Kidney (tissue), 14 donors: ENCODE measurements around the gene PAXIP1. TPM values are rescaled to one million over a fixed set of nuclear protein-coding genes. Genes with fewer than 3 reads are reported as not detected.
A peak's percentile ranks its signal among the peaks of the same experiment; 100 is the strongest.

Source experiments
- DNase-seq, 5 donors: peaks; one replicate each; pipeline ENCODE4 v3.0.0-alpha.2; 2013 to 2020
- FAIRE-seq: peaks from 2 replicates; lab custom pipeline; 2012; peaks lifted over from hg19 to GRCh38; lab: Jason Lieb, UNC
- H3K27ac ChIP-seq, 2 donors: one replicate each; pipeline ENCODE4 v1.7.0; 2013; ENCODE audit warnings: low read depth in 2 of 2, low read length in 2 of 2, inconsistent platforms in 1 of 2
- H3K27me3 ChIP-seq: one replicate; pipeline ENCODE4 v1.7.1; 2013; ENCODE audit warnings: low read length, inconsistent platforms; ENCODE audit not compliant: control insufficient read depth, insufficient read depth
- H3K36me3 ChIP-seq, 3 donors: one replicate each; pipeline versions ENCODE4 v1.7.0 to v1.7.1; 2013; ENCODE audit warnings: low read length in 3 of 3, control low read depth in 1 of 3, inconsistent platforms in 1 of 3; ENCODE audit not compliant: insufficient read depth in 3 of 3, control insufficient read depth in 2 of 3
- H3K4me1 ChIP-seq, 3 donors: one replicate each; pipeline versions ENCODE4 v1.7.0 to v1.7.1; 2013; ENCODE audit warnings: low read length in 3 of 3, inconsistent platforms in 1 of 3, low read depth in 1 of 3; ENCODE audit not compliant: control insufficient read depth in 2 of 3, insufficient read depth in 2 of 3
- H3K4me3 ChIP-seq, 3 donors: one replicate each; pipeline versions ENCODE4 v1.7.0 to v1.8.1; 2013; ENCODE audit warnings: low read length in 3 of 3, control low read depth in 1 of 3, inconsistent platforms in 1 of 3
- H3K9ac ChIP-seq, 3 donors: one replicate each; pipeline versions ENCODE4 v1.7.0 to v1.7.1; 2013; ENCODE audit warnings: low read length in 3 of 3, control low read depth in 1 of 3, inconsistent platforms in 1 of 3
- H3K9me3 ChIP-seq, 3 donors: one replicate each; pipeline versions ENCODE4 v1.7.0 to v1.7.1; 2013; ENCODE audit warnings: low read length in 3 of 3, control low read depth in 1 of 3, inconsistent platforms in 1 of 3; ENCODE audit not compliant: control insufficient read depth in 2 of 3, insufficient read depth in 1 of 3
- CTCF ChIP-seq: IDR thresholded peaks from 3 replicates; pipeline ENCODE4 v1.5.1; 2012; ENCODE audit warnings: mild to moderate bottlenecking, moderate library complexity, borderline replicate concordance; ENCODE audit not compliant: insufficient read depth; ENCODE audit errors: extremely low read depth
- intact Hi-C: fragments of 100-400 bp; cut with DNase I; formaldehyde crosslinking; loops from one replicate; pipeline ENCODE4 v1.11.1; 2022
- polyA plus RNA-seq: library from polyadenylated mRNA; stranded (reverse); fragments of 350-450 nt; fragmentation: Illumina TruSeq; extraction: RNeasy Lipid Tissue Mini Kit (QIAGEN cat#74804); gene quantifications from one replicate; pipeline ENCODE4 v1.2.3, GENCODE V29; 2014; ENCODE audit warnings: low read depth, low replicate concordance; ENCODE audit not compliant: insufficient read depth
- total RNA-seq: library from RNA; stranded (reverse); fragmentation: NEBNext Ultra II Directional; extraction: Animal tissue kit (Norgen Biotek cat#: 25700); gene quantifications from one replicate; pipeline ENCODE4 v1.2.1, GENCODE V29; 2021
- donor health status: control.
- donor health status: control.
- donor health status: control.
- donor health status: control.
- donor health status: control.
- donor health status: DM: yes; HTN: yes; CAD: no.
- donor health status: Normal renal cell carcinoma (clear cell type).

Gene PAXIP1
- total and polyA plus RNA-seq, 2 donors from 2014 or later: 3.9 to 10.7 TPM

GRCh38 chr7:154910125-154910524 lies 92.8 kb downstream of the PAXIP1 start:
- H3K4me3 ChIP-seq: no peak overlapping the region
- H3K9ac ChIP-seq: no peak overlapping the region
- DNase-seq: peak in 1 of 5 donors; percentile 41
- no peak overlapping the region for H3K27ac ChIP-seq
- no peak for FAIRE-seq
- H3K27me3 ChIP-seq: no peaks in the 10 kb centered on the region
- H3K4me1 ChIP-seq: peaks cover 0 to 2% (median 0%) of the 10 kb centered on the region in 3 donors
- no peak for TF ChIP-seq CTCF
- intact Hi-C loops: no loop called here
- H3K36me3 ChIP-seq: no peaks in the 10 kb centered on the region
- peaks cover 0 to 4% (median 0%) of the 10 kb centered on the region in 3 donors for H3K9me3 ChIP-seq

GRCh38 chr7:154909241-154910105 lies 93.5 kb downstream of the PAXIP1 start:
- intact Hi-C loops: no loop called here
- peaks cover 0 to 2% (median 0%) of the 10 kb centered on the region in 3 donors for H3K4me1 ChIP-seq
- no peaks in the 10 kb centered on the region for H3K36me3 ChIP-seq
- DNase-seq: peak in 1 of 5 donors; percentile 59
- H3K9me3 ChIP-seq: peaks cover 0 to 4% (median 0%) of the 10 kb centered on the region in 3 donors
- no peak for TF ChIP-seq CTCF
- H3K27me3 ChIP-seq: no peaks in the 10 kb centered on the region
- H3K9ac ChIP-seq: no peak overlapping the region
- H3K27ac ChIP-seq: no peak overlapping the region
- FAIRE-seq: no peak
- no peak overlapping the region for H3K4me3 ChIP-seq

GRCh38 chr7:154907651-154908620 lies 95.0 kb downstream of the PAXIP1 start:
- Histone ChIP-seq H3K9ac (no peak overlapping the region), H3K36me3 (no peaks in the 10 kb centered on the region), H3K4me1 (no peaks in the 10 kb centered on the region), H3K4me3 (no peak overlapping the region), H3K9me3 (peaks cover 0 to 4% (median 0%) of the 10 kb centered on the region in 3 donors), H3K27ac (no peak overlapping the region), H3K27me3 (no peaks in the 10 kb centered on the region)
- intact Hi-C loops: no loop called here
- FAIRE-seq (no peak), DNase-seq (peak in 1 of 5 donors; percentile 34)
- no peak for TF ChIP-seq CTCF
